Stimulated activated CD4-positive, alpha-beta T cell treated with anti-CD3 and anti-CD28 coated beads, Interleukin-15, amount 100 ng/mL, for 1 hour (primary cell): ENCODE data around the gene RAVER1.
"Not testable (repeated sequence)": the region's sequence is repeated elsewhere in the genome, so short reads cannot be mapped to it uniquely, and the experiment has no call there.

Experiments
- DNase-seq, 2 donors: peaks; one replicate each; pipeline ENCODE4 v3.0.0-alpha.2; 2020; ENCODE audit warnings: low read depth in 1 of 2, low spot score in 1 of 2

RAVER1 gene

DNA sequence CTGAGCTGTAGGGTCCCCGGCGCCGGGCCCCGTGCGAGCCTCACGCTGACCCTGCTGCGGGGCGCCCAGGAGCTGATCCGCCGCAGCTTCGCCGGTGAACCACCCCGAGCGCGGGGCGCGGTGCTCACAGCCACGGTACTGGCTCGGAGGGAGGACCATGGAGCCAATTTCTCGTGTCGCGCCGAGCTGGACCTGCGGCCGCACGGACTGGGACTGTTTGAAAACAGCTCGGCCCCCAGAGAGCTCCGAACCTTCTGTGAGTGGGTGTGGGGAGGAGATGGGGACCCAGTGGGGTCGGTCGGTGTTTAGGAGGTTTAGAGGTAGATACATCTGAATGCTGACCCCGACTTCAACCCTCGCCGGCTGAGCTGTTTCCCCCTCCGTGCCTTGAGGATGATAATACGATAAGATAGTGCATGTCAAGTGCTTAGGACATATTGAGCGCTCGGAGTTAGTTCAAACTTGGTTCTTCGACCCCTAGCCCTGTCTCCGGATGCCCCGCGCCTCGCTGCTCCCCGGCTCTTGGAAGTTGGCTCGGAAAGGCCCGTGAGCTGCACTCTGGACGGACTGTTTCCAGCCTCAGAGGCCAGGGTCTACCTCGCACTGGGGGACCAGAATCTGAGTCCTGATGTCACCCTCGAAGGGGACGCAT is 41.6 kb downstream of the RAVER1 start:
- no peak for DNase-seq

DNA sequence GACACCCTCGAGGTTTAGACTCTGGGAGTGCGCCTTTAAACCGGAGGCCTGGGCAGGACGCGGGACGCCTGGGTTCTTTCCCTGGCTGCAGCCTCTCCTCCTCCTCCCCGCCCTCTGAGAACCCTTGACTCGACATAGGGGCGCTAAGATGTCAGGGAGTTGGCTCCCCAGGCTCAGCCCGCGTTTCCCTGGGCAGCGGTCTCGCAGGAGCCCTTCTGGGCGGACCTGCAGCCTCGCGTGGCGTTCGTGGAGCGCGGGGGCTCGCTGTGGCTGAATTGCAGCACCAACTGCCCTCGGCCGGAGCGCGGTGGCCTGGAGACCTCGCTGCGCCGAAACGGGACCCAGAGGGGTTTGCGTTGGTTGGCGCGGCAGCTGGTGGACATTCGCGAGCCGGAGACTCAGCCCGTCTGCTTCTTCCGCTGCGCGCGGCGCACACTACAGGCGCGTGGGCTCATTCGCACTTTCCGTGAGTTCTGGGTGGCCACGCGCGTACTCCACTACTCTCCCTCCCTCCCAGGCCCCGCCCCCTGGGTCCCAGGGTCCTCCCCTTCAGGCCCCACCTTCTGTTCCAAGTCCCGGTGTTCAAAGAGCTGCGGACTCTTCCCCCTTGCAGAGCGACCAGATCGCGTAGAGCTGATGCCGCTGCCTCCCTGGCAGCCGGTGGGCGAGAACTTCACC is 42.3 kb downstream of the RAVER1 start:
- no peak for DNase-seq

DNA sequence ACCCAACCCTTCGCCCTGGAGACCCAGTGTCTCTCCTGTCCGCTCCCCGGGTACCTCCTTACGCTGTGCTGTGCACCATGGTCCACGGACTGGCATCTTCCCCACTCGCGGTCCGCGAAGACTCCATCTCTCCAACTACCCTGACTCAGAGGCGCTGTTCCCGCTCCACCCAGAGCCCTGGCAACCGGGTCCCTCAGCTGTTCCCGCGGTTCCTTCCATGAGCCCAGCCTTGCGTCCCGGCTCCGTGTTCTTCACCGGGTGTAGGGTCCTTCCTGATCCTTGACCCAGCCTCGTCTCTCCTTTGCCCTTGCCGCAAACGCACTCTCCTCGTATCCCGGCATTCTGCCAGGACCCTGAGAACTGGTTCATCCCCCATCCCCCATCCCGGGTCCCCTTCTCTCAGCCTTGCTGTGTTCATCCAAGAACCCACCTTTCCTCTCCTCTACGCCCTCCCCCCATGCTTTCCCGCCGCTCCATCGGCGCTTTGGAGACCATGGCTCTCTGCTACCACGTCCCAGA is 42.9 kb downstream of the RAVER1 start:
- DNase-seq: no peak

DNA sequence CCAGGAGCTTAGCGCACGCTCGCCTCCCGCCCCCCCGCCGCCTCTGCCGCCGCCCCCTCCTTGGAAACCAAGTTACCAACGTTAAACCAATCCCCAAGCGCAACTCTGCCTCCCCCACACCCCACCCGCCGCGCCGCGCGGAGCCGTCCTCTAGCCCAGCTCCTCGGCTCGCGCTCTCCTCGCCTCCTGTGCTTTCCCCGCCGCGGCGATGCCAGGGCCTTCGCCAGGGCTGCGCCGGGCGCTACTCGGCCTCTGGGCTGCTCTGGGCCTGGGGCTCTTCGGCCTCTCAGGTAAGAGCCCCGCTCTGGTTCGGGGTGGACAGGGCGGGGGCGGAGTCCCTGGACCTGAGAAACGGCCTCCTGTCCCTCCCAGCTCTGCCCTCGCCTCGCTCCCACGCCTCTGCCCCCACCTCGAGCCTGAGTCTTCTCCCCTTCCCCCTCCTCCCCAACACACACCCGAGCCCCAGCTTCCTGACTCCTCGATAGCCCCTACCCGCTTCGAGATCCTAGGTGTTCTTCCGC is 43.4 kb downstream of the RAVER1 start, which contains the start of gene ICAM5:
TSS of gene ICAM5 (plus strand) at position 117 of the 521 bp plus-strand sequence. CDS start at position 209, 92 bp downstream.
- DNase-seq: no peak

DNA sequence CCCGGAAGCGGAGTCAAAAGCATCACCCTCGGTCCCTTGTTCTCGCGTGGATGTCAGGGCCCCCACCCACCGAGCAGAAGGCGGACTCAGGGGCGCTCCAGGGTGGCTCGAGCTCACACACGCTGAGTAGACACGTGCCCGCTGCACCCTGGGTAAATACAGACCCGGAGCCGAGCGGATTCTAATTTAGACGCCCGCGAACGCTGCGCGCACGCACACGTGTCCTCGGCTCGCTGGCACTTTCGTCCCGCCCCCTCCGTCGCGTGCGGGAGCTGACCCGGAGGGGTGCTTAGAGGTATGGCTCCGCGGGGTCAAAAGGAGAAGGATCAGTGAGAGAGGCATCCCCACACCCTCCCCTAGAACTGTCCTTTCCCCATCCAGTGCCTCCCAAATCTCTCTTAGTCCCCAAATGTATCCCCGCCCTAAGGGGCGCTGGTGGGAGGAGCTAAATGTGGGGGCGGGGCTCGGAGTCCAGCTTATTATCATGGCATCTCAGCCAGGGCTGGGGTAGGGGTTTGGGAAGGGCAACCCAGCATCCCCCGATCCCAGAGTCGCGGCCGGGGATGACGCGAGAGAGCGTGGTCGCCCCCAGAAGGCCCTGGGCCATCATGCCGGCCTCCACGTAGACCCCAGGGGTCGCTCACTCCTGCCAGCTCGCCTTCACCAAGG is 44.0 kb downstream of the RAVER1 start:
- peak; percentile 23 to 56 for DNase-seq

DNA sequence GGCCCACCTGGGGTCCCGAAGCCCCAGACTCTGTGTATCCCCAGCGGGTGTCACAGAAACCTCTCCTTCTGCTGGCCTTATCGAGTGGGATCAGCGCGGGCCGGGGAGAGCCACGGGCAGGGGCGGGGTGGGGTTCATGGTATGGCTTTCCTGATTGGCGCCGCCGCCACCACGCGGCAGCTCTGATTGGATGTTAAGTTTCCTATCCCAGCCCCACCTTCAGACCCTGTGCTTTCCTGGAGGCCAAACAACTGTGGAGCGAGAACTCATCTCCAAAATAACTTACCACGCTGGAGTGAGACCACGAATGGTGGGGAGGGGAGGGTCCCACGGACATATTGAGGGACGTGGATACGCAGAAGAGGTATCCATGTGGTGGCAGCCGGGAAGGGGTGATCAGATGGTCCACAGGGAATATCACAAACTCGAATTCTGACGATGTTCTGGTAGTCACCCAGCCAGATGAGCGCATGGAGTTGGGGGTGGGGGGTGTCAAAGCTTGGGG is 44.6 kb downstream of the RAVER1 start:
- DNase-seq: no peak

DNA sequence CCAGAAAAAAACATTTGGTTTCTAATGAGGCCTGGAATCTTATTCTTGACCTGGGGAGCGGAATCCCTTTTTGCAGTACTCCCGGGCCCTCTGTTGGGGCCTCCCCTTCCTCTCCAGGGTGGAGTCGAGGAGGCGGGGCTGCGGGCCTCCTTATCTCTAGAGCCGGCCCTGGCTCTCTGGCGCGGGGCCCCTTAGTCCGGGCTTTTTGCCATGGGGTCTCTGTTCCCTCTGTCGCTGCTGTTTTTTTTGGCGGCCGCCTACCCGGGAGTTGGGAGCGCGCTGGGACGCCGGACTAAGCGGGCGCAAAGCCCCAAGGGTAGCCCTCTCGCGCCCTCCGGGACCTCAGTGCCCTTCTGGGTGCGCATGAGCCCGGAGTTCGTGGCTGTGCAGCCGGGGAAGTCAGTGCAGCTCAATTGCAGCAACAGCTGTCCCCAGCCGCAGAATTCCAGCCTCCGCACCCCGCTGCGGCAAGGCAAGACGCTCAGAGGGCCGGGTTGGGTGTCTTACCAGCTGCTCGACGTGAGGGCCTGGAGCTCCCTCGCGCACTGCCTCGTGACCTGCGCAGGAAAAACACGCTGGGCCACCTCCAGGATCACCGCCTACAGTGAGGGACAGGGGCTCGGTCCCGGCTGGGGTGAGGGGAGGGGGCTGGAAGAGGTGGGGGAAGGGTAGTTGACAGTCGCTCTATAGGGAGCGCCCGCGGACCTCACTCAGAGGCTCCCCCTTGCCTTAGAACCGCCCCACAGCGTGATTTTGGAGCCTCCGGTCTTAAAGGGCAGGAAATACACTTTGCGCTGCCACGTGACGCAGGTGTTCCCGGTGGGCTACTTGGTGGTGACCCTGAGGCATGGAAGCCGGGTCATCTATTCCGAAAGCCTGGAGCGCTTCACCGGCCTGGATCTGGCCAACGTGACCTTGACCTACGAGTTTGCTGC is 46.3 kb downstream of the RAVER1 start, which contains the start of gene ICAM4:
TSS of gene ICAM4 (plus strand) at position 153 of the 935 bp plus-strand sequence. CDS start at position 211, 58 bp downstream.
- DNase-seq: no peak

DNA sequence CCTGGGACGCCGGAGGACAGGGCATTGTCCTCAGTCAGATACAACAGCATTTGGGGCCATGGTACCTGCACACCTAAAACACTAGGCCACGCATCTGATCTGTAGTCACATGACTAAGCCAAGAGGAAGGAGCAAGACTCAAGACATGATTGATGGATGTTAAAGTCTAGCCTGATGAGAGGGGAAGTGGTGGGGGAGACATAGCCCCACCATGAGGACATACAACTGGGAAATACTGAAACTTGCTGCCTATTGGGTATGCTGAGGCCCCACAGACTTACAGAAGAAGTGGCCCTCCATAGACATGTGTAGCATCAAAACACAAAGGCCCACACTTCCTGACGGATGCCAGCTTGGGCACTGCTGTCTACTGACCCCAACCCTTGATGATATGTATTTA is 47.9 kb downstream of the RAVER1 start:
- no peak for DNase-seq

DNA sequence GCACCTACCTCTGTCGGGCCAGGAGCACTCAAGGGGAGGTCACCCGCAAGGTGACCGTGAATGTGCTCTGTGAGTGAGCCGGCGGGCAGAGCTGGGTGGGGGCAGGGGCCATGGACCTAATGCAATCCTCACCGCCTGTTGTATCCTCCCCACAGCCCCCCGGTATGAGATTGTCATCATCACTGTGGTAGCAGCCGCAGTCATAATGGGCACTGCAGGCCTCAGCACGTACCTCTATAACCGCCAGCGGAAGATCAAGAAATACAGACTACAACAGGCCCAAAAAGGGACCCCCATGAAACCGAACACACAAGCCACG is 48.4 kb downstream of the RAVER1 start:
- DNase-seq: no peak

DNA sequence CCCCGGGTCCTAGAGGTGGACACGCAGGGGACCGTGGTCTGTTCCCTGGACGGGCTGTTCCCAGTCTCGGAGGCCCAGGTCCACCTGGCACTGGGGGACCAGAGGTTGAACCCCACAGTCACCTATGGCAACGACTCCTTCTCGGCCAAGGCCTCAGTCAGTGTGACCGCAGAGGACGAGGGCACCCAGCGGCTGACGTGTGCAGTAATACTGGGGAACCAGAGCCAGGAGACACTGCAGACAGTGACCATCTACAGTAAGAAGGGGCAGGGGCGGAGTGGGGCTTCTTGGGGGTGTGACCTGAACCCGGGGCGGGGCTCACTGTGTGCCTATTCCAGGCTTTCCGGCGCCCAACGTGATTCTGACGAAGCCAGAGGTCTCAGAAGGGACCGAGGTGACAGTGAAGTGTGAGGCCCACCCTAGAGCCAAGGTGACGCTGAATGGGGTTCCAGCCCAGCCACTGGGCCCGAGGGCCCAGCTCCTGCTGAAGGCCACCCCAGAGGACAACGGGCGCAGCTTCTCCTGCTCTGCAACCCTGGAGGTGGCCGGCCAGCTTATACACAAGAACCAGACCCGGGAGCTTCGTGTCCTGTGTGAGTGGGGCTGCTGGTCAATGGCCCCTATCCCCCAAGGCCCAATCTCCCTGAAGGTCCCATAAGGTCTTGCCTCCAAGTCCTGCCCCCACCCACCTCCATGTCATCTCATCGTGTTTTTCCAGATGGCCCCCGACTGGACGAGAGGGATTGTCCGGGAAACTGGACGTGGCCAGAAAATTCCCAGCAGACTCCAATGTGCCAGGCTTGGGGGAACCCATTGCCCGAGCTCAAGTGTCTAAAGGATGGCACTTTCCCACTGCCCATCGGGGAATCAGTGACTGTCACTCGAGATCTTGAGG is 49.0 kb downstream of the RAVER1 start:
- no peak for DNase-seq

DNA sequence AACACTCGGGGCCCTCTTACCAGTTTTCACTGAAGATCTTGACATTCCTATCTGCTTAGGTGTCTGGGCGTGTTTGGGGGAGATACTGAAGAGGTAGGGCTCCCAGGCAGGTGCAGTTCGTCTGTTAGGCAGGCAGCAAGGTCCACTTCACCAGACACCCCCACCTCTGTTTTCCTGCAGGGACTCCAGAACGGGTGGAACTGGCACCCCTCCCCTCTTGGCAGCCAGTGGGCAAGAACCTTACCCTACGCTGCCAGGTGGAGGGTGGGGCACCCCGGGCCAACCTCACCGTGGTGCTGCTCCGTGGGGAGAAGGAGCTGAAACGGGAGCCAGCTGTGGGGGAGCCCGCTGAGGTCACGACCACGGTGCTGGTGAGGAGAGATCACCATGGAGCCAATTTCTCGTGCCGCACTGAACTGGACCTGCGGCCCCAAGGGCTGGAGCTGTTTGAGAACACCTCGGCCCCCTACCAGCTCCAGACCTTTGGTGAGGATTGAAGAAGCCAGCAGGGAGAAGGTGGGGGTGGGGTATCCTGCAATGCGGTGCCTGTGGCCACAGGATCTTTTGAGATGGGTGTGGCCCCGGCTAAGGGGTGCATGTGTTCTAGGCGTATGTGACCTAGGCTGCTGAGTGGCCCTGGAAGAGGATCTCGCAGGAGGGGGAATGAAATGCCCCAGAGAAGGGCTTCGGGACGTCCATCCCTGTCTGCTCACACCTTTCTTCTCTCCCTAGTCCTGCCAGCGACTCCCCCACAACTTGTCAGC is 49.8 kb downstream of the RAVER1 start:
- DNase-seq: no peak

DNA sequence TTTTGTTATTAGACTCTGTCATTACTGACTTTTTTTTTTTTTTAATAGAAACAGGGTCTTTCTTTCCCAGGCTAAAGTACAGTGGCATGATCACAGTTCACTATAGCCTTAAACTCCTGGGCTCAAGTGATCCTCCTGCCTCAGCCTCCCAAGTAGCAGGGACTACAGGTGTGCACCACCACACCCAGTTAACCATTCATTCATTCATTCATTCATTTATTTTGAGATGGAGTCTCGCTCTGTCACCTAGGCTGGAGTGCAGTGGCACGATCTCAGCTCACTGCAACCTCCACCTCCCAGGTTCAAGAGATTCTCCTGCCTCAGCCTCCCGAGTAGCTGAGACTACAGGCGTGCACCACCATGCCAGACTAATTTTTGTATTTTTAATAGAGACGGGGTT is 51.3 kb downstream of the RAVER1 start:
- DNase-seq: not testable (repeated sequence)

DNA sequence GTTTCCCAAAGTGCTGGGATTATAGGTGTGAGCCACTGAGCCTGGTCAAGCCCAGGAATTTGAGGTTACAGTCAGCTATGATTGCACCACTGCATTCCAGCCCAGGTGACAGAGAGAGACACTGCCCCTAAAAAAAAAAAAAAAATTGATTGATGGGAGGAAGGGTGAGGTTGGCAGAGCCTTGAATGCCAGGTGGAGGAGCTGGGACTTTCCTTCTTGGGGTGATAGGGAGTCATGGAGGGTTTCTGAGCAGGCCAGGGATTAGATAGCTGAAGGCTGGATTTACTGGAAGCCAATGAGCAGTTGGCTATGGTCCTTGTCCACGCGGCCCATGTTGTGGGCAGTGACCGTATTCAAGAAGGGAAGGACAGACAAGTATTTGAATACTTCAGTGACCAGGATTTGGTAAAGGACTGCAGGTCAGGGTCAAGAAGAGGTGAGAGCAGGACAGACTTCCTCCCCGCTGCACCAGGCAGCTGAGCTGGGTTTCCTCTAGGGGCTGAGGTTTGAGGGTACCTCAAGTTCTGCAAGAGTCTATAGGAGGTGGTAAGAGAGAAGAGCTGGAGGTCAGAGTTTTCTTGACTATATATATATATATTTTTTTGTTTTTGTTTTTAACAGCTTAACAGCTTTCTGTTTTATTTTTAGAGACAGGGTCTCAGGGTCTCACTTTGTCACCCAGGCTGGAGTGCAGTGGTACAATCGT is 53.4 kb downstream of the RAVER1 start:
- DNase-seq: no peak

DNA sequence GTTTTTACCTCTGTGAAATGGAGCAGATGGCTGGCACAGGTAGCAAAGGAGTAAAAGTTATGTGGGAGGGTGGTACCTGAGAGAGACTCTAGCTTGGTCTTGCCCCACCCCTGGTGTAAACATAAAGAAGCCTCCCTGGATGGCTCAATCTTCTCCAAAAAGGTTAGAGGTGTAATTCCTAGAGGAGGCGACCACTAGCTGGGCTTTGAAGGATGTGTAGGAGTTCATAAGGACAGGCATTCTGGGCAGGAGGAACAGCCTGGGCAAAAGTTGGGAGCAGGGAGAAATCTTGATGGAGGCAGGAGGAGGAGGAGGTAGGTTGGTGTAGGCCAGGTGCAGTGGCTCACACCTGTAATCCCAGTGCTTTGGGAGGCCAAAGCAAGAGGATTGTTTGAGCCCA is 54.4 kb downstream of the RAVER1 start:
- DNase-seq: no peak

DNA sequence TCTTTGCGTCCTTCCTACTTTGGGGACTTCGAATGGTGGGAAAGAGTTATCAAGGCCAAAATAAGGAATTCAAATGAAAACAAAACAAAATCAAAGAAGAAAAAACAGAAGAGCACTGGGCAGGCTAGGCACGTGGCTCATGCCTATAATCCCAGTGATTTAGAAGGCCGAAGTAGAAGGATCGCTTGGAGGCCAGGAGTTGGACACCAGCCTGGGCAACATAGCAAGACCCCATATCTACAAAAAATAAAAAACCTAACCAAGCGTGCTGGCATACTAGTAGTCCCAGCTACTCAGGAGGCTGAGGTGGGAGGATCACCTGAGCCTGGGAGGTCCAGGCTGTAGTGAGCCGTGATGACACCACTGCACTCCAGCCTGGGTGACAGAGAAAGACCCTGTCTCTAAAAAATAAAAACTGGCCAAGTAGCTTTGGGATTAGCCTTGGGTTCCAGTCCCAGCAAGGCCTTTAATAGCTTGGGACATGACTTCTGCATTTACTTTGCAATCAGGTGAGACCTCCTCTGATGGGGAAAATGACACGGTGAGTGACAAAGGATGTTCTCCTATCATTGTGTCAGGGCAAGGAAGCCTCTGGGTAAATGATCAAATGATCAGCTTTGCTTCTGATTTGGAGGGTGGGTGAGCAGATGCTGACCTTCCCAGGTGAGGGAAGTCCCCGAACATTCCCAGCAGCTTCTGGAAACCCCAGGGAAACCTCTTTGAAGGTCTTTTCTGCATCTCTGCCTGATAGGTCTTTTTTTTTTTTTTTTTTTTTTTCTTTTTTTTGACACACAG is 55.3 kb downstream of the RAVER1 start:
- DNase-seq: no peak

DNA sequence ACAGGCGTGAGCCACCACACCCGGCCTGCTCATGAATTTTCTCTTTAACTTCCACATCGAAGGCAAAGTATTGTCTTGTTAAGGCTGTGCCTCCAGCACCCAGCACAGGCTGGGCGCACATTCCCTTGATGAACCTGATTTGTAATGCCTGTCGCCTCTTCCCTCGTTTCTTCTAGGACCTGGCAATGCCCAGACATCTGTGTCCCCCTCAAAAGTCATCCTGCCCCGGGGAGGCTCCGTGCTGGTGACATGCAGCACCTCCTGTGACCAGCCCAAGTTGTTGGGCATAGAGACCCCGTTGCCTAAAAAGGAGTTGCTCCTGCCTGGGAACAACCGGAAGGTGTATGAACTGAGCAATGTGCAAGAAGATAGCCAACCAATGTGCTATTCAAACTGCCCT is 58.7 kb downstream of the RAVER1 start:
- DNase-seq: no peak

DNA sequence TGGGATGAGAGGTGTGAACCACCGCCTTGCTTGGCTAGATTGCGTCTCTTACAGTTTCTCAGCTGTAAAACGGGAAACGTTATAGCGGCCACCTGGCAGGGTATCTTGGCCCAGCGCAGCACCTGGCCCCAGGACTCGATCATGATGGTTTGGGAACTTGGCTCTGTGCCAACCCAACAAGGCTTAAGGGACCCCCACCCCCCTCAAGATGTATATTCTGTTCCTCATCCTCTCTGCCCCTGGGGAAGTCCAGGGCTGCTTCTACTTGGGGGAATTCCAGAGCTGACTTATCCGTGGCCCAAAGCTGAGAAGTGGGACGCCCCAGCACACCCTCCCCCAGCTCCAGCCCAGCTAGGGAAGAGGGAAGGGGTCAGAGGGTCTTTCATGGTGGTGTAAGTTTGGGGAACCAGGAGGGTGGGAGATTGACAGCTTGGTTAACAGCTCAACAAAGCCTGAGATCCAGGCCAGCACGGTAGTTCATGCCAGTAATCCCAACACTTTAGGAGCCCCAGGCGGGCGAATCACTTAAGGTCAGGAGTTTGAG is 61.7 kb downstream of the RAVER1 start:
- DNase-seq: no peak
